ENCODE measurements around the gene BMP4. TPM values are rescaled to one million over a fixed set of nuclear protein-coding genes. Genes with fewer than 3 reads are reported as not detected.

Gene BMP4
- total RNA-seq, 1 donor from 2014 or later: 33.1 TPM

DNA sequence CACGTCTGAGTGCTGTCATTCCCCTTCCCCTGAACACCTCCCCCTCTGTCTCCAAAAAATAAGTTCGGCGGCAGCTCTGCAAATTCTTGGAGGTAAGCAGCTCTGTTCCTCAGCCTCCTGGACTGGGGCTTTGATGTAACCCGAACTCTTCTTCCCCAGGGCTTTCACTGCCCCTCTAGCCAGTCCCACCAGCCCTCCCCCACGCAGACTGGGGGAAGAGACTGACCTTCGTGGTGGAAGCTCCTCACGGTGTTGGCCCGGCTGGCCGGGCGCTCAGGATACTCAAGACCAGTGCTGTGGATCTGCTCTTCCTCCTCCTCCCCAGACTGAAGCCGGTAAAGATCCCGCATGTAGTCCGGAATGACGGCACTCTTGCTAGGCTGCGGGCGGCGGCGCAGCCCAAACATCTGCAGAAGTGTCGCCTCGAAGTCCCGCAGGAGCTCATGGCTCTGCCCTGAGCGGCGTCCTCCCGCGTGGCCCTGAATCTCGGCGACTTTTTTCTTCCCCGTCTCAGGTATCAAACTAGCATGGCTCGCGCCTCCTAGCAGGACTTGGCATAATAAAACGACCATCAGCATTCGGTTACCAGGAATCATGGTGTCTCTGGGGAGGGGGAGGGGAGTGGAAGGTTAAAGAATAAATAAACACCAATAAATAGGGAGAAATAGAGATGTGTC is 4.9 kb downstream of the BMP4 start:
- peak overlapping the region; percentile 65 to 72 for H3K4me3 ChIP-seq
- H3K27ac ChIP-seq: no peak overlapping the region
- intact Hi-C loops (cut with DNase I): loop anchor here (2.0 to 10.0 kb wide), 8 partner anchors 396 to 1433 kb away; partner anchors contain the start of genes CGRRF1, ERO1A, FERMT2 and GNPNAT1

GRCh38 chr14:53951243-53951626 is 5.4 kb downstream of the BMP4 start:
- no peaks in the 10 kb centered on the region for H3K27me3 ChIP-seq
- H3K4me3 ChIP-seq: peak overlapping the region in 1 of 2 donors; percentile 65
- intact Hi-C loops (cut with DNase I): loop anchor here (5.0 to 10.0 kb wide), 7 partner anchors 396 to 1434 kb away; partner anchors contain the start of genes CGRRF1, ERO1A, FERMT2 and GNPNAT1
- no peaks in the 10 kb centered on the region for H3K9me3 ChIP-seq
- DNase-seq (ENCODE audit: low spot score in 2 of 2): no peak
- TF ChIP-seq, protein P1, sequence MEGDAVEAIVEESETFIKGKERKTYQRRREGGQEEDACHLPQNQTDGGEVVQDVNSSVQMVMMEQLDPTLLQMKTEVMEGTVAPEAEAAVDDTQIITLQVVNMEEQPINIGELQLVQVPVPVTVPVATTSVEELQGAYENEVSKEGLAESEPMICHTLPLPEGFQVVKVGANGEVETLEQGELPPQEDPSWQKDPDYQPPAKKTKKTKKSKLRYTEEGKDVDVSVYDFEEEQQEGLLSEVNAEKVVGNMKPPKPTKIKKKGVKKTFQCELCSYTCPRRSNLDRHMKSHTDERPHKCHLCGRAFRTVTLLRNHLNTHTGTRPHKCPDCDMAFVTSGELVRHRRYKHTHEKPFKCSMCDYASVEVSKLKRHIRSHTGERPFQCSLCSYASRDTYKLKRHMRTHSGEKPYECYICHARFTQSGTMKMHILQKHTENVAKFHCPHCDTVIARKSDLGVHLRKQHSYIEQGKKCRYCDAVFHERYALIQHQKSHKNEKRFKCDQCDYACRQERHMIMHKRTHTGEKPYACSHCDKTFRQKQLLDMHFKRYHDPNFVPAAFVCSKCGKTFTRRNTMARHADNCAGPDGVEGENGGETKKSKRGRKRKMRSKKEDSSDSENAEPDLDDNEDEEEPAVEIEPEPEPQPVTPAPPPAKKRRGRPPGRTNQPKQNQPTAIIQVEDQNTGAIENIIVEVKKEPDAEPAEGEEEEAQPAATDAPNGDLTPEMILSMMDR (IDR thresholded peaks at IDR 0.05): no peak
- peaks cover 15 to 29% of the 10 kb centered on the region in 2 donors for H3K36me3 ChIP-seq
- H3K27ac ChIP-seq: no peak overlapping the region
- peaks cover 0 to 9% of the 10 kb centered on the region in 2 donors for H3K4me1 ChIP-seq

More for the DNA sequence above, 4.9 kb downstream of the BMP4 start:
- no peaks in the 10 kb centered on the region for H3K27me3 ChIP-seq
- DNase-seq (ENCODE audit: low spot score in 2 of 2): no peak
- TF ChIP-seq, protein P1 (IDR thresholded peaks at IDR 0.05): no peak
- H3K36me3 ChIP-seq: peaks cover 15 to 29% of the 10 kb centered on the region in 2 donors
- no peaks in the 10 kb centered on the region for H3K9me3 ChIP-seq
- peaks cover 0 to 9% of the 10 kb centered on the region in 2 donors for H3K4me1 ChIP-seq

- H3K4me1 ChIP-seq: peaks cover 0 to 9% of the 10 kb centered on the region in 2 donors
- TF ChIP-seq, protein P1 (IDR thresholded peaks at IDR 0.05): no peak
- DNase-seq (ENCODE audit: low spot score in 2 of 2): no peak
- H3K4me3 ChIP-seq: no peak overlapping the region
- no peaks in the 10 kb centered on the region for H3K27me3 ChIP-seq
- intact Hi-C loops (cut with DNase I): loop anchor here (5.0 to 10.0 kb wide), 7 partner anchors 397 to 1435 kb away; partner anchors contain the start of genes CGRRF1, ERO1A, FERMT2 and GNPNAT1
- peaks cover 15 to 29% of the 10 kb centered on the region in 2 donors for H3K36me3 ChIP-seq
- H3K27ac ChIP-seq: no peak overlapping the region
- H3K9me3 ChIP-seq: no peaks in the 10 kb centered on the region
Measured at GRCh38 chr14:53950031-53950793, 6.4 kb downstream of the BMP4 start.

GRCh38 chr14:53949201-53949600 is 7.4 kb downstream of the BMP4 start:
- Histone ChIP-seq H3K27me3 (no peaks in the 10 kb centered on the region), H3K9me3 (no peaks in the 10 kb centered on the region), H3K4me3 (no peak overlapping the region), H3K27ac (no peak overlapping the region), H3K4me1 (peaks cover 0 to 9% of the 10 kb centered on the region in 2 donors), H3K36me3 (peaks cover 15 to 29% of the 10 kb centered on the region in 2 donors)
- intact Hi-C loops (cut with DNase I): no loop called here
- no peak for DNase-seq (ENCODE audit: low spot score in 2 of 2)
- TF ChIP-seq, protein P1 (IDR thresholded peaks at IDR 0.05): no peak

GRCh38 chr14:53948205-53948884 is 8.3 kb downstream of the BMP4 start:
- Histone ChIP-seq H3K27ac (no peak overlapping the region), H3K27me3 (no peaks in the 10 kb centered on the region), H3K36me3 (peaks cover 15 to 29% of the 10 kb centered on the region in 2 donors), H3K9me3 (no peaks in the 10 kb centered on the region), H3K4me3 (no peak overlapping the region), H3K4me1 (peaks cover 0 to 9% of the 10 kb centered on the region in 2 donors)
- DNase-seq (ENCODE audit: low spot score in 2 of 2): no peak
- intact Hi-C loops (cut with DNase I): no loop called here
- TF ChIP-seq, protein P1 (IDR thresholded peaks at IDR 0.05): no peak
